ENCODE data around the gene DNAH2. TPM values are rescaled to one million over a fixed set of nuclear protein-coding genes. Genes with fewer than 3 reads are reported as not detected.

DNAH2 gene
- total and polyA plus RNA-seq, 2 of the 8 experiments (the other 6 are each of a cell fraction or from before 2014, with no cell fraction given): 0.13 to 0.18 TPM

GRCh38 chr17:7750321-7750821 is 32.8 kb downstream of the DNAH2 start:
- Histone ChIP-seq H3K27ac (ENCODE audit: low read depth, low read length) (no peak overlapping the region), H3K4me3 (ENCODE audit: extremely low read depth in 1 of 4, insufficient read depth in 2 of 4, low read depth in 3 of 4, low read length in 4 of 4) (no peak overlapping the region), H3K27me3 (replicated peaks in 1 of 4; ENCODE audit: control insufficient read depth in 3 of 4, extremely low read depth in 1 of 4, insufficient read depth in 3 of 4, low read length in 3 of 4) (no peaks in the 10 kb centered on the region; a peak in 1 of 7 replicates), H3K23me2 (ENCODE audit: low read depth, low read length) (no peaks in the 10 kb centered on the region; the same call in 1 of the 2 replicates), H2AFZ (ENCODE audit: low read length) (no peak overlapping the region), H3K36me3 (ENCODE audit: control insufficient read depth in 2 of 4, insufficient read depth in 4 of 4, low read length in 3 of 4) (no peaks in the 10 kb centered on the region), H2AK5ac (ENCODE audit: low read depth, low read length) (no peak overlapping the region), H3K56ac (replicated peaks; ENCODE audit: insufficient read length, low read depth, low read length) (no peak overlapping the region), H3K4me1 (replicated peaks in 1 of 4; ENCODE audit: control insufficient read depth in 3 of 4, insufficient read depth in 4 of 4, low read length in 3 of 4) (no peaks in the 10 kb centered on the region; a peak in 1 of 7 replicates), H3K9me3 (ENCODE audit: insufficient read depth in 2 of 2, low read depth in 1 of 2, low read length in 1 of 2) (no peaks in the 10 kb centered on the region), H4K5ac (ENCODE audit: insufficient read length, low read depth, low read length) (no peak overlapping the region), H3K4ac (replicated peaks; ENCODE audit: insufficient read length, low read depth, low read length) (no peak overlapping the region), H4K8ac (ENCODE audit: extremely low read depth, insufficient read depth, low read length) (no peak overlapping the region), H3K23ac (ENCODE audit: insufficient read length) (no peak overlapping the region), H3K14ac (ENCODE audit: insufficient read length) (no peak overlapping the region), H2BK5ac (ENCODE audit: low read depth, low read length) (no peak overlapping the region), H4K91ac (replicated peaks; ENCODE audit: insufficient read length, low read length) (no peak overlapping the region), H3K79me1 (ENCODE audit: low read depth, low read length) (no peaks in the 10 kb centered on the region), H2BK20ac (ENCODE audit: low read length) (no peak overlapping the region), H3K18ac (ENCODE audit: extremely low read depth, low read length) (no peak overlapping the region), H3K9ac (replicated peaks in 1 of 4; ENCODE audit: extremely low read depth in 1 of 4, low read depth in 3 of 4, low read length in 3 of 4) (no peak overlapping the region), H2BK12ac (ENCODE audit: low read depth, low read length) (no peak overlapping the region), H2BK15ac (ENCODE audit: low read length) (no peak overlapping the region), H4K20me1 (replicated peaks in 1 of 2; ENCODE audit: control insufficient read depth in 1 of 2, insufficient read depth in 2 of 2, low read length in 2 of 2) (no peaks in the 10 kb centered on the region), H2BK120ac (replicated peaks; ENCODE audit: low read depth, low read length) (no peak overlapping the region), H3K79me2 (ENCODE audit: control insufficient read depth in 1 of 2, insufficient read depth in 2 of 2, low read length in 2 of 2) (no peaks in the 10 kb centered on the region), H3K4me2 (ENCODE audit: insufficient read depth in 1 of 2, low read depth in 2 of 2, low read length in 2 of 2) (no peak overlapping the region)
- DNase-seq (ENCODE audit: low read depth in 1 of 2, low spot score in 2 of 2): no peak
- POLR2A ChIA-PET (ENCODE audit: partially characterized antibody): no interaction called here
- 90% methylated on average over 4 of the region's 4 CpGs; no CpG with 5 or more reads in 1 of the 2 experiments for WGBS, 2 experiments (ENCODE audit: extremely low coverage in 1 of 2, insufficient coverage in 1 of 2, insufficient read length in 1 of 2, insufficient replicate concordance in 2 of 2, low coverage in 1 of 2, low lambda C conversion rate in 2 of 2, missing lambda C conversion rate in 1 of 2)
- no peak for FAIRE-seq
- CTCF ChIA-PET (ENCODE audit: partially characterized antibody): interaction anchor here (0.6 kb wide), 1 partner anchor 37 kb away, joined by 3 read pairs; no protein-coding TSS in a partner anchor
- no peak for TF ChIP-seq ZNF274 (IDR thresholded peaks at IDR 0.05; ENCODE audit: borderline replicate concordance, extremely low read depth, low read length)
- TF ChIP-seq POLR2AphosphoS5 (IDR thresholded peaks at IDR 0.05; ENCODE audit: low read depth, low read length): no peak
- TF ChIP-seq PHF8 (conservative IDR thresholded peaks at IDR 0.05; ENCODE audit: low read depth, low read length): no peak
- no peak for TF ChIP-seq TCF12 (IDR thresholded peaks at IDR 0.05; ENCODE audit: low read depth, low read length)
- TF ChIP-seq CEBPB (IDR thresholded peaks at IDR 0.05; ENCODE audit: low read depth, low read length): no peak
- no peak for TF ChIP-seq TEAD4 (IDR thresholded peaks at IDR 0.05; ENCODE audit: low read depth, low read length)
- no peak for TF ChIP-seq RBBP5 (IDR thresholded peaks at IDR 0.05; ENCODE audit: borderline replicate concordance, low read depth, low read length)
- TF ChIP-seq CBX8 (IDR thresholded peaks at IDR 0.05; ENCODE audit: borderline replicate concordance, low read depth, low read length): no peak
- TF ChIP-seq EGR1 (IDR thresholded peaks at IDR 0.05; ENCODE audit: borderline replicate concordance, low read depth, low read length): no peak
- TF ChIP-seq MAFK (IDR thresholded peaks at IDR 0.05; ENCODE audit: low read depth, low read length): no peak
- no peak for TF ChIP-seq SAP30 (IDR thresholded peaks at IDR 0.05; ENCODE audit: insufficient read depth, insufficient replicate concordance, low read length)
- TF ChIP-seq, protein P1, sequence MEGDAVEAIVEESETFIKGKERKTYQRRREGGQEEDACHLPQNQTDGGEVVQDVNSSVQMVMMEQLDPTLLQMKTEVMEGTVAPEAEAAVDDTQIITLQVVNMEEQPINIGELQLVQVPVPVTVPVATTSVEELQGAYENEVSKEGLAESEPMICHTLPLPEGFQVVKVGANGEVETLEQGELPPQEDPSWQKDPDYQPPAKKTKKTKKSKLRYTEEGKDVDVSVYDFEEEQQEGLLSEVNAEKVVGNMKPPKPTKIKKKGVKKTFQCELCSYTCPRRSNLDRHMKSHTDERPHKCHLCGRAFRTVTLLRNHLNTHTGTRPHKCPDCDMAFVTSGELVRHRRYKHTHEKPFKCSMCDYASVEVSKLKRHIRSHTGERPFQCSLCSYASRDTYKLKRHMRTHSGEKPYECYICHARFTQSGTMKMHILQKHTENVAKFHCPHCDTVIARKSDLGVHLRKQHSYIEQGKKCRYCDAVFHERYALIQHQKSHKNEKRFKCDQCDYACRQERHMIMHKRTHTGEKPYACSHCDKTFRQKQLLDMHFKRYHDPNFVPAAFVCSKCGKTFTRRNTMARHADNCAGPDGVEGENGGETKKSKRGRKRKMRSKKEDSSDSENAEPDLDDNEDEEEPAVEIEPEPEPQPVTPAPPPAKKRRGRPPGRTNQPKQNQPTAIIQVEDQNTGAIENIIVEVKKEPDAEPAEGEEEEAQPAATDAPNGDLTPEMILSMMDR (IDR thresholded peaks at IDR 0.05; ENCODE audit: control extremely low read depth in 1 of 3, insufficient read depth in 1 of 3, low read depth in 1 of 3, low read length in 3 of 3): no peak
